ENCODE results near the gene GALK2.
A peak's percentile ranks its signal among the peaks of the same experiment; 100 is the strongest.

GALK2 gene

GRCh38 chr15:49145651-49146609 is 24.1 kb upstream of the GALK2 start:
- no peak overlapping the region for H3K4me3 ChIP-seq (ENCODE audit: extremely low read depth, insufficient read depth, low read length, poor library complexity, severe bottlenecking)
- peaks cover 35% of the 10 kb centered on the region for H3K36me3 ChIP-seq (ENCODE audit: control insufficient read depth, insufficient read depth, low read length)
- H3K4me1 ChIP-seq (ENCODE audit: control insufficient read depth, insufficient read depth, low read length, poor library complexity, severe bottlenecking), result no peaks in the 10 kb centered on the region
- no peaks in the 10 kb centered on the region for H3K9me3 ChIP-seq (ENCODE audit: control insufficient read depth, low read length)
- WGBS, 2 experiments (ENCODE audit: insufficient coverage in 2 of 2), result no CpG with 5 or more reads among the region's 3 CpGs
- no peak overlapping the region for H3K27ac ChIP-seq (ENCODE audit: low read depth, low read length, severe bottlenecking)

GRCh38 chr15:49148298-49148697 is 21.7 kb upstream of the GALK2 start:
- Histone ChIP-seq H3K36me3 (ENCODE audit: control insufficient read depth, insufficient read depth, low read length) (peaks cover 17% of the 10 kb centered on the region), H3K4me1 (ENCODE audit: control insufficient read depth, insufficient read depth, low read length, poor library complexity, severe bottlenecking) (no peaks in the 10 kb centered on the region), H3K27ac (ENCODE audit: low read depth, low read length, severe bottlenecking) (no peak overlapping the region), H3K9me3 (ENCODE audit: control insufficient read depth, low read length) (no peaks in the 10 kb centered on the region), H3K4me3 (ENCODE audit: extremely low read depth, insufficient read depth, low read length, poor library complexity, severe bottlenecking) (no peak overlapping the region)
- WGBS, 2 experiments (ENCODE audit: insufficient coverage in 2 of 2), result 67 to 78% methylated on average over 1 of the region's 1 CpG

GRCh38 chr15:49148727-49149126 is 21.3 kb upstream of the GALK2 start:
- 100% methylated on average over 1 of the region's 1 CpG; no CpG with 5 or more reads in 1 of the 2 experiments for WGBS, 2 experiments (ENCODE audit: insufficient coverage in 2 of 2)
- Histone ChIP-seq H3K4me3 (ENCODE audit: extremely low read depth, insufficient read depth, low read length, poor library complexity, severe bottlenecking) (no peak overlapping the region), H3K36me3 (ENCODE audit: control insufficient read depth, insufficient read depth, low read length) (peaks cover 12% of the 10 kb centered on the region), H3K4me1 (ENCODE audit: control insufficient read depth, insufficient read depth, low read length, poor library complexity, severe bottlenecking) (no peaks in the 10 kb centered on the region), H3K9me3 (ENCODE audit: control insufficient read depth, low read length) (no peaks in the 10 kb centered on the region), H3K27ac (ENCODE audit: low read depth, low read length, severe bottlenecking) (no peak overlapping the region)

- Histone ChIP-seq H3K9me3 (ENCODE audit: control insufficient read depth, low read length) (no peaks in the 10 kb centered on the region), H3K4me1 (ENCODE audit: control insufficient read depth, insufficient read depth, low read length, poor library complexity, severe bottlenecking) (no peaks in the 10 kb centered on the region), H3K27ac (ENCODE audit: low read depth, low read length, severe bottlenecking) (no peak overlapping the region), H3K36me3 (ENCODE audit: control insufficient read depth, insufficient read depth, low read length) (peaks cover 5% of the 10 kb centered on the region), H3K4me3 (ENCODE audit: extremely low read depth, insufficient read depth, low read length, poor library complexity, severe bottlenecking) (no peak overlapping the region)
- no CpG with 5 or more reads among the region's 3 CpGs for WGBS, 2 experiments (ENCODE audit: insufficient coverage in 2 of 2)
Observed at GRCh38 chr15:49151831-49152230, 18.2 kb upstream of the GALK2 start.

GRCh38 chr15:49152552-49153312 is 17.3 kb upstream of the GALK2 start:
- H3K36me3 ChIP-seq (ENCODE audit: control insufficient read depth, insufficient read depth, low read length), result peaks cover 5% of the 10 kb centered on the region
- no peak overlapping the region for H3K4me3 ChIP-seq (ENCODE audit: extremely low read depth, insufficient read depth, low read length, poor library complexity, severe bottlenecking)
- no peaks in the 10 kb centered on the region for H3K9me3 ChIP-seq (ENCODE audit: control insufficient read depth, low read length)
- no peak overlapping the region for H3K27ac ChIP-seq (ENCODE audit: low read depth, low read length, severe bottlenecking)
- 100% methylated on average over 1 to 7 of the region's 9 CpGs for WGBS, 2 experiments (ENCODE audit: insufficient coverage in 2 of 2)
- no peaks in the 10 kb centered on the region for H3K4me1 ChIP-seq (ENCODE audit: control insufficient read depth, insufficient read depth, low read length, poor library complexity, severe bottlenecking)

- no peaks in the 10 kb centered on the region for H3K4me1 ChIP-seq (ENCODE audit: control insufficient read depth, insufficient read depth, low read length, poor library complexity, severe bottlenecking)
- 15% methylated on average over 5 of the region's 8 CpGs; no CpG with 5 or more reads in 1 of the 2 experiments for WGBS, 2 experiments (ENCODE audit: insufficient coverage in 2 of 2)
- peak overlapping the region; percentile 83 for H3K4me3 ChIP-seq (ENCODE audit: extremely low read depth, insufficient read depth, low read length, poor library complexity, severe bottlenecking)
- H3K36me3 ChIP-seq (ENCODE audit: control insufficient read depth, insufficient read depth, low read length), result peaks cover 5% of the 10 kb centered on the region
- no peak overlapping the region for H3K27ac ChIP-seq (ENCODE audit: low read depth, low read length, severe bottlenecking)
- H3K9me3 ChIP-seq (ENCODE audit: control insufficient read depth, low read length), result no peaks in the 10 kb centered on the region
Observed at GRCh38 chr15:49154359-49154758, 15.7 kb upstream of the GALK2 start.

GRCh38 chr15:49154799-49155109 is 15.3 kb upstream of the GALK2 start:
- peaks cover 5% of the 10 kb centered on the region for H3K36me3 ChIP-seq (ENCODE audit: control insufficient read depth, insufficient read depth, low read length)
- peak overlapping the region; percentile 83 for H3K4me3 ChIP-seq (ENCODE audit: extremely low read depth, insufficient read depth, low read length, poor library complexity, severe bottlenecking)
- no peaks in the 10 kb centered on the region for H3K9me3 ChIP-seq (ENCODE audit: control insufficient read depth, low read length)
- WGBS, 2 experiments (ENCODE audit: insufficient coverage in 2 of 2), result 0% methylated on average over 5 to 7 of the region's 7 CpGs
- H3K4me1 ChIP-seq (ENCODE audit: control insufficient read depth, insufficient read depth, low read length, poor library complexity, severe bottlenecking), result no peaks in the 10 kb centered on the region
- peak overlapping the region; percentile 61 for H3K27ac ChIP-seq (ENCODE audit: low read depth, low read length, severe bottlenecking)

- Histone ChIP-seq H3K9me3 (ENCODE audit: control insufficient read depth, low read length) (no peaks in the 10 kb centered on the region), H3K27ac (ENCODE audit: low read depth, low read length, severe bottlenecking) (peak within 1 kb of the TSS; percentile 88), H3K36me3 (ENCODE audit: control insufficient read depth, insufficient read depth, low read length) (peaks cover 5% of the 10 kb centered on the region), H3K4me3 (ENCODE audit: extremely low read depth, insufficient read depth, low read length, poor library complexity, severe bottlenecking) (peak within 1 kb of the TSS; percentile 83), H3K4me1 (ENCODE audit: control insufficient read depth, insufficient read depth, low read length, poor library complexity, severe bottlenecking) (no peaks in the 10 kb centered on the region)
- 0% methylated on average over 22 to 30 of the region's 46 CpGs for WGBS, 2 experiments (ENCODE audit: insufficient coverage in 2 of 2)
Observed at GRCh38 chr15:49155110-49155833, 14.8 kb upstream of the GALK2 start, which contains the start of gene COPS2. TSS of gene COPS2 (minus strand) at chr15:49155599. CDS start at chr15:49155578, 21 bp downstream.

GRCh38 chr15:49155834-49156627 is 14.0 kb upstream of the GALK2 start:
- Histone ChIP-seq H3K4me3 (ENCODE audit: extremely low read depth, insufficient read depth, low read length, poor library complexity, severe bottlenecking) (peak overlapping the region; percentile 83), H3K36me3 (ENCODE audit: control insufficient read depth, insufficient read depth, low read length) (peaks cover 5% of the 10 kb centered on the region), H3K4me1 (ENCODE audit: control insufficient read depth, insufficient read depth, low read length, poor library complexity, severe bottlenecking) (no peaks in the 10 kb centered on the region), H3K27ac (ENCODE audit: low read depth, low read length, severe bottlenecking) (peak overlapping the region; percentile 88), H3K9me3 (ENCODE audit: control insufficient read depth, low read length) (no peaks in the 10 kb centered on the region)
- 0 to 2% methylated on average over 17 to 18 of the region's 26 CpGs for WGBS, 2 experiments (ENCODE audit: insufficient coverage in 2 of 2)

GRCh38 chr15:49163678-49164077 is 6.4 kb upstream of the GALK2 start:
- Histone ChIP-seq H3K9me3 (ENCODE audit: control insufficient read depth, low read length) (no peaks in the 10 kb centered on the region), H3K4me1 (ENCODE audit: control insufficient read depth, insufficient read depth, low read length, poor library complexity, severe bottlenecking) (no peaks in the 10 kb centered on the region), H3K4me3 (ENCODE audit: extremely low read depth, insufficient read depth, low read length, poor library complexity, severe bottlenecking) (no peak overlapping the region), H3K36me3 (ENCODE audit: control insufficient read depth, insufficient read depth, low read length) (no peaks in the 10 kb centered on the region), H3K27ac (ENCODE audit: low read depth, low read length, severe bottlenecking) (no peak overlapping the region)
- no CpG with 5 or more reads among the region's 1 CpG for whole genome bisulfite sequencing, 2 experiments (ENCODE audit: insufficient coverage in 2 of 2)

Data from mesodermal cell (in vitro differentiated cells).